Activated CD8-positive, alpha-beta T cell treated with anti-CD3 and anti-CD28 coated beads for 36 hours (primary cell): ENCODE results near the gene CPA5. TPM values are rescaled to one million over a fixed set of nuclear protein-coding genes. Genes with fewer than 3 reads are reported as not detected.
"Not testable (repeated sequence)": the region's sequence is repeated elsewhere in the genome, so short reads cannot be mapped to it uniquely, and the experiment has no call there.

ENCODE experiments used
- ATAC-seq: fragments of 200-7000 bp; cut with Tn5 transposase; one replicate; pipeline ENCODE4 v1.10.0; 2021; ENCODE audit warnings: mild to moderate bottlenecking, moderate library complexity
- CTCF ChIA-PET: fragments of 350-600 bp; sonication (Branson Sonifier 250); formaldehyde crosslinking; loops from one replicate; lab custom pipeline; 2021; ENCODE audit warnings: antibody characterized with exemption; lab: Charles Lee
- POLR2A ChIA-PET: fragments of 350-600 bp; sonication (Branson Sonifier 250); formaldehyde crosslinking; loops from one replicate; lab custom pipeline; 2021; ENCODE audit warnings: antibody characterized with exemption; lab: Charles Lee
- DNase-seq: peaks from one replicate; pipeline ENCODE4 v3.0.0-alpha.2; 2020
- H3K27ac Mint-ChIP-seq: one replicate; pipeline ENCODE4 v1.8.0; 2021; ENCODE audit warnings: mild to moderate bottlenecking, mixed read lengths
- H3K27me3 Mint-ChIP-seq: one replicate; pipeline ENCODE4 v1.8.0; 2021; ENCODE audit warnings: mixed read lengths
- H3K36me3 Mint-ChIP-seq: one replicate; pipeline ENCODE4 v1.8.0; 2021; ENCODE audit warnings: low read depth, mixed read lengths
- H3K4me1 Mint-ChIP-seq: one replicate; pipeline ENCODE4 v1.8.0; 2021; ENCODE audit warnings: low read depth, mixed read lengths
- H3K4me3 Mint-ChIP-seq: one replicate; pipeline ENCODE4 v1.8.0; 2021; ENCODE audit warnings: mild to moderate bottlenecking, moderate library complexity, mixed read lengths
- H3K9me3 Mint-ChIP-seq: one replicate; pipeline ENCODE4 v1.8.0; 2021; ENCODE audit warnings: mixed read lengths
- intact Hi-C: fragments of 100-400 bp; cut with micrococcal nuclease; formaldehyde crosslinking; loops from one replicate; pipeline ENCODE4 v1.10.0; 2022
- total RNA-seq, 2 experiments: library from RNA; stranded (reverse); gene quantifications; one replicate each; pipeline ENCODE4 v1.2.3, GENCODE V29; 2021
- TF ChIP-seq, protein P1 (sequence below): fragments of 200-600 bp; IDR thresholded peaks from one replicate; pipeline ENCODE4 v1.8.0; 2022; ENCODE audit warnings: antibody characterized with exemption, mild to moderate bottlenecking

The CPA5 gene
- total RNA-seq, 2 experiments from 2014 or later = 0.25 to 0.88 TPM

DNA sequence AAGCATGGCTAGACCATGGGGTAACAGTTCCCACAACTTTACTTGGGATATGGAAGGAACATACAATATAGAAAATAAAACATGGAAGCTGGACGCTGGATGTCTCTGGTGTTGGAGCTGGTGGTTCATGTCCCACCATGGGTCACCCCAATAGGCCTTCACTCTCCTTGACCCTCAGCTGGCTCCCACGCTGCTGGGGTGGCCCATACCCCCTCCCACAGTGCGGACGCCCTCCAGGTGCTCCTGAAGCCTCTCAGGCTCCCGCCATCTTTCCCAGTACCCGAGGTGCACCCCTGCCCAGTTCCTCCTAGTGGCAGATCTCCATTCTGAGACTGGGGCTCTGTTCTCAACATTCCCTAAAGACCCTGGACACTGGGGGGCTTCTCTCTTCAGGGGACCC lies 29.9 kb downstream of the CPA5 start:
- POLR2A ChIA-PET = no interaction called here
- no peak overlapping the region for H3K27ac Mint-ChIP-seq
- H3K27me3 Mint-ChIP-seq = no peaks in the 10 kb centered on the region

DNA sequence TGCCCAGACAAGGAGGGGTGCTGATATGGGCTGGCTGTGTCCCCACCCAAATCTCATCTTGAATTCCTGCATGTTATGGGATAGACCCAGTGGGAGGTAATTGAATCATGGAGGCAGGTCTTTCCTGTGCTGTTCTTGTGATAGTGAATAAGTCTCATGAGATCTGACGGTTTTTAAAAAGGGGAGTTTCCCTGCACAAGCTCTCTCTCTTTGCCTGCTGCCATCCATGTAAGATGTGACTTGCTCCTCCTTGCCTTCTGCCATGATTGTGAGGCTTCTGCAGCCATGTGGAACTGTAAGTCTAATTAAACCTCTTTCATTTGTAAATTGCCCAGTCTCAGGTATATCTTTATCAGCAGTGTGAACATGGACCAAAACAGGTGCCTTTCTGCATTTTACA lies 31.8 kb downstream of the CPA5 start:
- H3K36me3 Mint-ChIP-seq, H3K4me3 Mint-ChIP-seq, H3K27ac Mint-ChIP-seq, POLR2A ChIA-PET, ATAC-seq, H3K9me3 Mint-ChIP-seq, intact Hi-C loops, H3K27me3 Mint-ChIP-seq, H3K4me1 Mint-ChIP-seq, DNase-seq: not testable (repeated sequence)
- CTCF ChIA-PET = interaction anchor here (0.9 kb wide), 1 partner anchor 140 kb away, joined by 3 read pairs; no protein-coding TSS in a partner anchor

More for the DNA sequence above, 29.9 kb downstream of the CPA5 start:
- peaks cover under 1% of the 10 kb centered on the region for H3K4me1 Mint-ChIP-seq
- peaks cover 8% of the 10 kb centered on the region for H3K9me3 Mint-ChIP-seq
- H3K36me3 Mint-ChIP-seq = no peaks in the 10 kb centered on the region
- ATAC-seq (no peak), DNase-seq (no peak)
- intact Hi-C loops = no loop called here
- CTCF ChIA-PET = no interaction called here
- no peak overlapping the region for H3K4me3 Mint-ChIP-seq
- TF ChIP-seq, protein P1, sequence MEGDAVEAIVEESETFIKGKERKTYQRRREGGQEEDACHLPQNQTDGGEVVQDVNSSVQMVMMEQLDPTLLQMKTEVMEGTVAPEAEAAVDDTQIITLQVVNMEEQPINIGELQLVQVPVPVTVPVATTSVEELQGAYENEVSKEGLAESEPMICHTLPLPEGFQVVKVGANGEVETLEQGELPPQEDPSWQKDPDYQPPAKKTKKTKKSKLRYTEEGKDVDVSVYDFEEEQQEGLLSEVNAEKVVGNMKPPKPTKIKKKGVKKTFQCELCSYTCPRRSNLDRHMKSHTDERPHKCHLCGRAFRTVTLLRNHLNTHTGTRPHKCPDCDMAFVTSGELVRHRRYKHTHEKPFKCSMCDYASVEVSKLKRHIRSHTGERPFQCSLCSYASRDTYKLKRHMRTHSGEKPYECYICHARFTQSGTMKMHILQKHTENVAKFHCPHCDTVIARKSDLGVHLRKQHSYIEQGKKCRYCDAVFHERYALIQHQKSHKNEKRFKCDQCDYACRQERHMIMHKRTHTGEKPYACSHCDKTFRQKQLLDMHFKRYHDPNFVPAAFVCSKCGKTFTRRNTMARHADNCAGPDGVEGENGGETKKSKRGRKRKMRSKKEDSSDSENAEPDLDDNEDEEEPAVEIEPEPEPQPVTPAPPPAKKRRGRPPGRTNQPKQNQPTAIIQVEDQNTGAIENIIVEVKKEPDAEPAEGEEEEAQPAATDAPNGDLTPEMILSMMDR = no peak

GRCh38 chr7:130377178-130377577 lies 32.6 kb downstream of the CPA5 start:
- ATAC-seq = no peak
- intact Hi-C loops = no loop called here
- Mint-ChIP-seq H3K4me1 (no peaks in the 10 kb centered on the region), H3K36me3 (no peaks in the 10 kb centered on the region), H3K4me3 (no peak overlapping the region), H3K27ac (no peak overlapping the region), H3K9me3 (peaks cover 8% of the 10 kb centered on the region), H3K27me3 (no peaks in the 10 kb centered on the region)
- TF ChIP-seq, protein P1 = no peak
- CTCF ChIA-PET = interaction anchor here (0.9 kb wide), 1 partner anchor 141 kb away, joined by 3 read pairs; no protein-coding TSS in a partner anchor
- DNase-seq = no peak
- POLR2A ChIA-PET = no interaction called here

DNA sequence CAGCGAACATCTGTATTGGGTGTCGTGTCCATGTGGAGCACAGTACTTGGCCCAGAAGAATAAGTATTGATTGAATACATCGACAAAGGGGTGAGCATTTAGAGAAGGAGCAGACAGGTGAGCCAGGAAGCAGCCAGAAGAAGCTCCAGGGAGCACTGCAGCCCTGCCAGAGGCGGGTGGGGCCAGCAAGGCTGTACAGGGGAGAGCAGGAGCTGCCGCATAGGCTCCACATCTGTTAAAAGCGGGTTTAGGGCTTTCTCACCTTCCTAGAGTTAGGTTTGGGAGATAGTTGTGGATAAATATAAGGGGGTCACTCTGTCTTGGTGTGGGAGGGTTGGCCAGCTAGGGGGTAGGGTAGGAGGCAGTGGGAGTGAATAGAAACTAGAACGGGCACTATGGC lies 34.4 kb downstream of the CPA5 start:
- CTCF ChIA-PET = interaction anchor here (1.5 kb wide), 1 partner anchor 17 kb away, joined by 3 read pairs; no protein-coding TSS in a partner anchor
- no peak overlapping the region for H3K4me3 Mint-ChIP-seq
- no peak overlapping the region for H3K27ac Mint-ChIP-seq
- intact Hi-C loops = no loop called here
- TF ChIP-seq, protein P1 = no peak
- no peaks in the 10 kb centered on the region for H3K4me1 Mint-ChIP-seq
- no peaks in the 10 kb centered on the region for H3K27me3 Mint-ChIP-seq
- H3K9me3 Mint-ChIP-seq = peaks cover 8% of the 10 kb centered on the region
- ATAC-seq (no peak), DNase-seq (no peak)
- H3K36me3 Mint-ChIP-seq = no peaks in the 10 kb centered on the region
- POLR2A ChIA-PET = no interaction called here

DNA sequence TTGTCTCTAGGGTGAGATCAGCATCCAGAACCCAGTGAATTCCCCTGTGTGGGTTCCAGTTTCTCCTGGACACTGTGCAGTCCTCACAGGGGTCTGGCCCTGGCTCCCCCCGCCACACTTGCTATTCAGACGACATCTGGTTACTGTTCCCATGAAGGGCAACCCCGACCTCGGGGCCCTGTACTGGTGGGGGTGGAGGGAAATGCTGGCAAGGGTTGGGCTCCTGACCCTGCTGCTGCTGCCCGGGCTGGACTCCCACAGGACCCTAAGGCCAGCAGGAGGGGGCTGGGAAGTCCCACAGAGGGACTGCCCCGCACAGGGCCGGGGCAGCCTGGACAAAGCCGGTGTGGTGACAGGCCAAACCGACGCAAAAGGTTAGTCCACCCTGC lies 34.9 kb downstream of the CPA5 start:
- H3K36me3 Mint-ChIP-seq = no peaks in the 10 kb centered on the region
- CTCF ChIA-PET = interaction anchor here (1.5 kb wide), 1 partner anchor 17 kb away, joined by 3 read pairs; no protein-coding TSS in a partner anchor
- POLR2A ChIA-PET = no interaction called here
- no peak for DNase-seq
- ATAC-seq = no peak
- intact Hi-C loops = no loop called here
- no peaks in the 10 kb centered on the region for H3K4me1 Mint-ChIP-seq
- no peak overlapping the region for H3K4me3 Mint-ChIP-seq
- TF ChIP-seq, protein P1 = no peak
- H3K27ac Mint-ChIP-seq = no peak overlapping the region
- no peaks in the 10 kb centered on the region for H3K27me3 Mint-ChIP-seq
- peaks cover 8% of the 10 kb centered on the region for H3K9me3 Mint-ChIP-seq
